MCF 10A (cell line): ENCODE data around the gene RFX3. TPM values are rescaled to one million over a fixed set of nuclear protein-coding genes. Genes with fewer than 3 reads are reported as not detected.

Experiments used
- BruUV-seq: library from RNA; stranded (reverse); fragments of 400-500 nt; replicated peaks from 2 replicates; lab custom pipeline; 2021; lab: Mats Ljungman, UMichigan
- CTCF ChIA-PET: fragments of 300-600 bp; sonication (Branson Sonifier 250); formaldehyde crosslinking; extraction: SDS; loops from one replicate; lab custom pipeline; 2021; ENCODE audit warnings: antibody characterized with exemption, inconsistent platforms; lab: Yijun Ruan, JAX
- POLR2A ChIA-PET: fragments of 300-600, 350-650 bp; sonication (Branson Sonifier 250); formaldehyde crosslinking; extraction: SDS; loops from one replicate; lab custom pipeline; 2020; ENCODE audit warnings: antibody characterized with exemption, inconsistent platforms; lab: Yijun Ruan, JAX
- DNase-seq: peaks from one replicate; pipeline ENCODE4 v3.0.0-alpha.2; 2018; ENCODE audit not compliant: unreplicated experiment
- H3K27ac Mint-ChIP-seq: one replicate; pipeline ENCODE4 v1.8.0; 2022; ENCODE audit warnings: mild to moderate bottlenecking, low read depth, mixed read lengths; ENCODE audit not compliant: unreplicated experiment
- H3K27me3 Mint-ChIP-seq: one replicate; pipeline ENCODE4 v1.8.0; 2022; ENCODE audit warnings: mixed read lengths; ENCODE audit not compliant: insufficient read depth, unreplicated experiment
- H3K36me3 Mint-ChIP-seq: one replicate; pipeline ENCODE4 v1.8.0; 2022; ENCODE audit warnings: mild to moderate bottlenecking, moderate library complexity, mixed read lengths; ENCODE audit not compliant: insufficient read depth, unreplicated experiment
- H3K4me1 Mint-ChIP-seq: one replicate; pipeline ENCODE4 v1.8.0; 2022; ENCODE audit warnings: mixed read lengths; ENCODE audit not compliant: insufficient read depth, unreplicated experiment
- H3K4me3 Mint-ChIP-seq: one replicate; pipeline ENCODE4 v1.8.0; 2022; ENCODE audit warnings: mild to moderate bottlenecking, moderate library complexity, mixed read lengths; ENCODE audit not compliant: unreplicated experiment
- H3K9me3 Mint-ChIP-seq: one replicate; pipeline ENCODE4 v1.8.0; 2022; ENCODE audit warnings: mixed read lengths; ENCODE audit not compliant: unreplicated experiment
- CTCF ChIP-seq: fragments of 200-600 bp; IDR thresholded peaks from one replicate; pipeline ENCODE4 v1.8.0; 2022; ENCODE audit warnings: antibody characterized with exemption, mild to moderate bottlenecking; ENCODE audit not compliant: unreplicated experiment
- intact Hi-C: fragments of 100-400 bp; cut with micrococcal nuclease; formaldehyde crosslinking; loops from 2 replicates; pipeline ENCODE4 v1.14.1; 2022
- total RNA-seq: library from RNA; stranded (reverse); gene quantifications from 2 replicates; pipeline ENCODE4 v1.2.3, GENCODE V29; 2022

RFX3 gene
- total RNA-seq, 1 experiment from 2014 or later, result 9.7 TPM

- Mint-ChIP-seq H3K27ac (no peak overlapping the region), H3K36me3 (no peaks in the 10 kb centered on the region), H3K9me3 (no peaks in the 10 kb centered on the region), H3K4me1 (no peaks in the 10 kb centered on the region), H3K4me3 (no peak overlapping the region), H3K27me3 (no peaks in the 10 kb centered on the region)
- intact Hi-C loops, result no loop called here
- DNase-seq, result no peak
- no peak for TF ChIP-seq CTCF
- BruUV-seq, result no TSS peak
- ChIA-PET CTCF (interaction anchor here (0.6 to 2.2 kb wide), 5 partner anchors 8 to 218 kb away, joined by 3 to 12 read pairs (median 4); no protein-coding TSS in a partner anchor), POLR2A (no interaction called here)
These were observed 66.9 kb downstream of the RFX3 start for GRCh38 chr9:3458806-3459475.

GRCh38 chr9:3457175-3457574, 68.6 kb downstream of the RFX3 start:
- DNase-seq, result no peak
- CTCF ChIA-PET, result interaction anchor here (0.6 to 2.2 kb wide), 5 partner anchors 10 to 1962 kb away, joined by 3 to 12 read pairs (median 5); no protein-coding TSS in a partner anchor
- intact Hi-C loops, result no loop called here
- no peaks in the 10 kb centered on the region for H3K4me1 Mint-ChIP-seq
- peaks cover under 1% of the 10 kb centered on the region for H3K36me3 Mint-ChIP-seq
- no TSS peak for BruUV-seq
- H3K27me3 Mint-ChIP-seq, result no peaks in the 10 kb centered on the region
- H3K4me3 Mint-ChIP-seq, result no peak overlapping the region
- no peaks in the 10 kb centered on the region for H3K9me3 Mint-ChIP-seq
- POLR2A ChIA-PET, result no interaction called here
- H3K27ac Mint-ChIP-seq, result no peak overlapping the region
- no peak for TF ChIP-seq CTCF

- Mint-ChIP-seq H3K4me3 (no peak overlapping the region), H3K27ac (no peak overlapping the region), H3K36me3 (peaks cover 4% of the 10 kb centered on the region), H3K27me3 (no peaks in the 10 kb centered on the region), H3K4me1 (no peaks in the 10 kb centered on the region), H3K9me3 (no peaks in the 10 kb centered on the region)
- intact Hi-C loops, result no loop called here
- no TSS peak for BruUV-seq
- no peak for DNase-seq
- no peak for TF ChIP-seq CTCF
- POLR2A ChIA-PET, result interaction anchor here (0.7 to 0.9 kb wide), 2 partner anchors 26 to 72 kb away, joined by 3 read pairs; no protein-coding TSS in a partner anchor
- CTCF ChIA-PET, result interaction anchor here (0.6 to 1.1 kb wide), 4 partner anchors 10 to 606 kb away, joined by 3 to 7 read pairs (median 3); no protein-coding TSS in a partner anchor
These were observed 70.1 kb downstream of the RFX3 start for GRCh38 chr9:3455717-3456116.

GRCh38 chr9:3455094-3455493, 70.7 kb downstream of the RFX3 start:
- intact Hi-C loops, result no loop called here
- BruUV-seq, result no TSS peak
- Mint-ChIP-seq H3K9me3 (no peaks in the 10 kb centered on the region), H3K36me3 (peaks cover 4% of the 10 kb centered on the region), H3K27me3 (no peaks in the 10 kb centered on the region), H3K4me1 (no peaks in the 10 kb centered on the region), H3K27ac (no peak overlapping the region), H3K4me3 (no peak overlapping the region)
- ChIA-PET CTCF (interaction anchor here (0.6 to 1.9 kb wide), 2 partner anchors 14 to 605 kb away, joined by 7 to 8 read pairs; no protein-coding TSS in a partner anchor), POLR2A (interaction anchor here (0.7 kb wide), 1 partner anchor 27 kb away, joined by 3 read pairs; no protein-coding TSS in a partner anchor)
- no peak for DNase-seq
- no peak for TF ChIP-seq CTCF
